GM10266 (cell line): Measurements from ENCODE around the gene CPNE5.

Source experiments
- DNase-seq: peaks from one replicate; pipeline ENCODE4 v3.0.0; 2012; ENCODE audit errors: extremely low spot score
- CTCF ChIP-seq: IDR thresholded peaks from 2 replicates; pipeline ENCODE4 v1.5.1; 2012; ENCODE audit warnings: mild to moderate bottlenecking, low read depth; ENCODE audit not compliant: control insufficient read depth, insufficient read depth; ENCODE audit errors: missing control alignments

CPNE5 gene

GRCh38 chr6:36838896-36839748 lies at the start of gene CPNE5:
TSS of gene CPNE5 (minus strand) at chr6:36839444. CDS start at chr6:36839377, 67 bp downstream.
- no peak for TF ChIP-seq CTCF
- no peak for DNase-seq

GRCh38 chr6:36888115-36888643 lies 48.9 kb upstream of the CPNE5 start:
- no peak for TF ChIP-seq CTCF
- DNase-seq = no peak

- no peak for DNase-seq
- TF ChIP-seq CTCF = no peak
These were observed 47.8 kb upstream of the CPNE5 start for GRCh38 chr6:36886950-36887618.

GRCh38 chr6:36885461-36886401 lies 46.5 kb upstream of the CPNE5 start, which contains the start of gene C6orf89:
TSS of gene C6orf89 (plus strand) at chr6:36885952. CDS start at chr6:36899445, 13,493 bp downstream.
- peak; percentile 85 for TF ChIP-seq CTCF
- peak; percentile 91 for DNase-seq

GRCh38 chr6:36884610-36885009 lies 45.4 kb upstream of the CPNE5 start:
- TF ChIP-seq CTCF = no peak
- DNase-seq = no peak

GRCh38 chr6:36875250-36875633 lies 36.0 kb upstream of the CPNE5 start:
- no peak for TF ChIP-seq CTCF
- no peak for DNase-seq
